IMR-90 (cell line): ENCODE data around the gene MMUT.

ENCODE experiments used
- CTCF ChIP-seq: conservative IDR thresholded peaks from 2 replicates; pipeline ENCODE4 v1.5.1; 2012; ENCODE audit warnings: mild to moderate bottlenecking, low read depth, low read length, improper control_type of control experiment
- ELK1 ChIP-seq: fragments of 150-350 bp; IDR thresholded peaks from 2 replicates; pipeline ENCODE4 v1.6.1; 2016; ENCODE audit warnings: low read depth, mild to moderate bottlenecking, low read length, moderate library complexity, borderline replicate concordance
- POLR2A ChIP-seq: IDR thresholded peaks from 2 replicates; pipeline ENCODE4 v1.6.1; 2012; ENCODE audit warnings: mild to moderate bottlenecking, low read depth, low read length

- TF ChIP-seq CTCF (no peak), ELK1 (no peak), POLR2A (no peak)
These were observed 36.1 kb upstream of the MMUT start for GRCh38 chr6:49499126-49499525.
